GM23338 (cell line): ENCODE results near the gene POLK. TPM values are rescaled to one million over a fixed set of nuclear protein-coding genes. Genes with fewer than 3 reads are reported as not detected.

Experiments used
- ATAC-seq: fragments of 200-7000 bp; cut with Tn5 transposase; 3 replicates; pipeline ENCODE4 v1.9.1; 2020
- DNase-seq: peaks from one replicate; pipeline ENCODE4 v3.0.0-alpha.2; 2015; ENCODE audit warnings: low spot score
- H2AFZ ChIP-seq: fragments of 200-600 bp; sonication (generic); 2 replicates; pipeline ENCODE4 v1.8.0; 2016; ENCODE audit warnings: antibody characterized with exemption, mild to moderate bottlenecking, moderate library complexity
- H3F3A ChIP-seq: fragments of 200-600 bp; sonication (generic); replicated peaks from 2 replicates; pipeline ENCODE4 v1.8.0; 2017; ENCODE audit warnings: antibody characterized with exemption, mixed run types, low read depth
- H3K27ac ChIP-seq: fragments of 200-600 bp; sonication (generic); 2 replicates; pipeline ENCODE4 v1.6.1; 2016; ENCODE audit warnings: low read depth
- H3K27me3 ChIP-seq: fragments of 200-600 bp; sonication (generic); 2 replicates; pipeline ENCODE4 v1.8.0; 2016; ENCODE audit warnings: mild to moderate bottlenecking, mixed run types, moderate library complexity; ENCODE audit not compliant: insufficient read depth
- H3K36me3 ChIP-seq: fragments of 200-600 bp; sonication (generic); 2 replicates; pipeline ENCODE4 v1.8.0; 2016; ENCODE audit warnings: mild to moderate bottlenecking; ENCODE audit not compliant: insufficient read depth
- H3K4me1 ChIP-seq: fragments of 200-600 bp; sonication (generic); 2 replicates; pipeline ENCODE4 v1.8.0; 2016; ENCODE audit warnings: mild to moderate bottlenecking, moderate library complexity; ENCODE audit not compliant: insufficient read depth
- H3K4me2 ChIP-seq: fragments of 200-600 bp; sonication (generic); 2 replicates; pipeline ENCODE4 v1.7.1; 2017; ENCODE audit warnings: mixed run types
- H3K4me3 ChIP-seq: fragments of 200-600 bp; sonication (generic); 2 replicates; pipeline ENCODE4 v1.6.1; 2016; ENCODE audit warnings: mixed run types
- H3K79me2 ChIP-seq: fragments of 200-600 bp; sonication (generic); replicated peaks from 2 replicates; pipeline ENCODE4 v1.8.0; 2017; ENCODE audit warnings: mild to moderate bottlenecking; ENCODE audit not compliant: insufficient read depth
- H3K9me2 ChIP-seq: fragments of 200-600 bp; sonication (generic); 2 replicates; pipeline ENCODE4 v1.8.0; 2017; ENCODE audit not compliant: insufficient read depth
- H4K20me1 ChIP-seq: fragments of 200-600 bp; sonication (generic); replicated peaks from 2 replicates; pipeline ENCODE4 v1.8.0; 2017; ENCODE audit warnings: mild to moderate bottlenecking; ENCODE audit not compliant: insufficient read depth
- H3K27ac Mint-ChIP-seq: 2 replicates; pipeline ENCODE4 v1.8.0; 2020; ENCODE audit warnings: inconsistent platforms, mild to moderate bottlenecking, moderate library complexity, mixed read lengths
- H3K27me3 Mint-ChIP-seq: 3 replicates; pipeline ENCODE4 v1.8.0; 2022; ENCODE audit warnings: low read depth, mild to moderate bottlenecking, moderate library complexity, mixed read lengths, inconsistent platforms; ENCODE audit not compliant: insufficient read depth, poor library complexity
- H3K36me3 Mint-ChIP-seq: 3 replicates; pipeline ENCODE4 v1.8.0; 2021; ENCODE audit warnings: low read depth, mild to moderate bottlenecking, inconsistent platforms, moderate library complexity, mixed read lengths
- H3K4me1 Mint-ChIP-seq: 3 replicates; pipeline ENCODE4 v1.8.0; 2020; ENCODE audit warnings: mild to moderate bottlenecking, inconsistent platforms, mixed read lengths
- H3K4me3 Mint-ChIP-seq: 3 replicates; pipeline ENCODE4 v1.8.0; 2021; ENCODE audit warnings: moderate library complexity, mild to moderate bottlenecking, inconsistent platforms, mixed read lengths
- H3K9me3 Mint-ChIP-seq: 3 replicates; pipeline ENCODE4 v1.8.0; 2020; ENCODE audit warnings: moderate library complexity, mild to moderate bottlenecking, inconsistent platforms, mixed read lengths
- CREB1 ChIP-seq: fragments of 250-450 bp; sonication (Bioruptor Pico); IDR thresholded peaks from 2 replicates; pipeline ENCODE4 v1.5.0; 2020; ENCODE audit warnings: low read depth, mild to moderate bottlenecking, moderate library complexity
- CTCF ChIP-seq, 2 experiments: fragments of 200-600 bp in 1 of 2; sonication (generic) in 1 of 2; conservative IDR thresholded peaks; 2 replicates each; pipeline versions ENCODE4 v1.5.1 to v1.6.1; 2016 to 2017; ENCODE audit warnings: antibody characterized with exemption in 2 of 2, low read depth in 2 of 2, mild to moderate bottlenecking in 2 of 2, moderate library complexity in 1 of 2
- ETS1 ChIP-seq: IDR thresholded peaks from 2 replicates; pipeline ENCODE4 v1.6.1; 2016; ENCODE audit warnings: antibody characterized with exemption
- JUNB ChIP-seq: IDR thresholded peaks from one replicate; pipeline ENCODE4 v1.6.1; 2016; ENCODE audit warnings: antibody characterized with exemption; ENCODE audit not compliant: unreplicated experiment
- NANOG ChIP-seq: IDR thresholded peaks from 2 replicates; pipeline ENCODE4 v1.6.1; 2016; ENCODE audit warnings: antibody characterized with exemption, borderline replicate concordance
- POLR2AphosphoS5 ChIP-seq: IDR thresholded peaks from 2 replicates; pipeline ENCODE4 v1.6.1; 2016; ENCODE audit warnings: antibody characterized with exemption, low read depth
- REST ChIP-seq: IDR thresholded peaks from one replicate; pipeline ENCODE4 v1.6.1; 2018; ENCODE audit warnings: antibody characterized with exemption; ENCODE audit not compliant: unreplicated experiment
- ZNF114 ChIP-seq: fragments of 250-450 bp; sonication (Bioruptor Pico); IDR thresholded peaks from 2 replicates; pipeline ENCODE4 v1.5.0; 2020; ENCODE audit warnings: mild to moderate bottlenecking, moderate library complexity
- ZNF331 ChIP-seq: fragments of 250-450 bp; sonication (Bioruptor Pico); IDR thresholded peaks from 2 replicates; pipeline ENCODE4 v1.5.0; 2020; ENCODE audit warnings: low read depth, mild to moderate bottlenecking, moderate library complexity
- ZNF462 ChIP-seq: fragments of 250-450 bp; sonication (Bioruptor Pico); IDR thresholded peaks from 2 replicates; pipeline ENCODE4 v1.5.0; 2020; ENCODE audit warnings: mild to moderate bottlenecking, moderate library complexity
- polyA plus RNA-seq: library from polyadenylated mRNA; unstranded; fragments of >200 nt; fragmentation: Nextera tagmentation; extraction: Ambion mirVana; gene quantifications from 2 replicates; pipeline ENCODE4 v1.2.1, GENCODE V29; 2016
- total RNA-seq: library from RNA; depleted of rRNA; stranded (reverse); fragments of >200 nt; shearing (Covaris generic); gene quantifications from 2 replicates; pipeline ENCODE4 v1.2.3, GENCODE V29; 2014

Gene POLK
- total and polyA plus RNA-seq, 2 experiments from 2014 or later, result 6.3 to 14.5 TPM

- no peak for TF ChIP-seq ZNF114
- no peak for TF ChIP-seq ETS1
- TF ChIP-seq ZNF331 (CRISPR knock-in tag), result no peak
- no peak for TF ChIP-seq JUNB
- TF ChIP-seq POLR2AphosphoS5, result no peak
- no peak for TF ChIP-seq REST
- TF ChIP-seq ZNF462 (CRISPR knock-in tag), result no peak
- TF ChIP-seq CREB1, result no peak
- TF ChIP-seq CTCF (conservative IDR thresholded peaks at IDR 0.05; ENCODE audit: low read depth in 2 of 2), result no peak
- no peak for TF ChIP-seq NANOG
- DNase-seq, result no peak
- H3K9me3 Mint-ChIP-seq, result no peaks in the 10 kb centered on the region; the same call in 2 of the 3 replicates
- ATAC-seq, result no peak
- peaks cover 2% of the 10 kb centered on the region; the same call in 2 of the 3 replicates for H3K36me3 Mint-ChIP-seq
- no peaks in the 10 kb centered on the region for H3K9me2 ChIP-seq
- peaks cover 14% of the 10 kb centered on the region for H3K4me1 Mint-ChIP-seq
- H3K4me2 ChIP-seq, result no peak overlapping the region
- H2AFZ ChIP-seq, result no peak overlapping the region
- no peak overlapping the region for H3K4me3 Mint-ChIP-seq
- H3K27ac ChIP-seq, result no peak overlapping the region
- H3K27me3 ChIP-seq, result no peaks in the 10 kb centered on the region
- peaks cover 56% of the 10 kb centered on the region for H3K79me2 ChIP-seq
- H3K27me3 Mint-ChIP-seq, result peaks cover 17% of the 10 kb centered on the region
- no peaks in the 10 kb centered on the region for H3K36me3 ChIP-seq
- no peak overlapping the region for H3K4me3 ChIP-seq
- H4K20me1 ChIP-seq, result no peaks in the 10 kb centered on the region; the same call in 1 of the 2 replicates
- no peak overlapping the region for H3K27ac Mint-ChIP-seq
- H3F3A ChIP-seq, result no peaks in the 10 kb centered on the region
- peaks cover 15% of the 10 kb centered on the region for H3K4me1 ChIP-seq
Measured at GRCh38 chr5:75507841-75508240, 3.9 kb upstream of the POLK start.
